Measurements from ENCODE around the gene PRTFDC1.

DNA sequence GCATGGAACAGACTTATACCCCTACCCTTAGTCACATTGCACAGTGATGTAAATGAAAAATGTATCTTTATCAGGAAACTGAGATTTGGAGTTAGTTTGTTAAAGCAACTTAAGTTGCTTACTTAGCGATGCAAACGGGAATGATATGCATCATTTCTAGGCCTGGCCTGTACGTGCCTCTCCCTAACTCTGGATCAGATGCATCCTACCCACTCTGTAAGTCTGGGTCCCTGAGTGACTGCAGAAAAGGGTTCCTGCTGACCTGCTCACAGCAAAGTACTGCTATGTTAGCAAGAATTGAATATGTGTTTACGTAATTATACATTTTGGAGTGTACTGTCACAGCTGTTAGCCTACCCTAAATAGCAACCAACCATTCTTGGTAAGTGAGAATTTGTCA is 30.7 kb upstream of the PRTFDC1 start:
- TF ChIP-seq, protein P1, sequence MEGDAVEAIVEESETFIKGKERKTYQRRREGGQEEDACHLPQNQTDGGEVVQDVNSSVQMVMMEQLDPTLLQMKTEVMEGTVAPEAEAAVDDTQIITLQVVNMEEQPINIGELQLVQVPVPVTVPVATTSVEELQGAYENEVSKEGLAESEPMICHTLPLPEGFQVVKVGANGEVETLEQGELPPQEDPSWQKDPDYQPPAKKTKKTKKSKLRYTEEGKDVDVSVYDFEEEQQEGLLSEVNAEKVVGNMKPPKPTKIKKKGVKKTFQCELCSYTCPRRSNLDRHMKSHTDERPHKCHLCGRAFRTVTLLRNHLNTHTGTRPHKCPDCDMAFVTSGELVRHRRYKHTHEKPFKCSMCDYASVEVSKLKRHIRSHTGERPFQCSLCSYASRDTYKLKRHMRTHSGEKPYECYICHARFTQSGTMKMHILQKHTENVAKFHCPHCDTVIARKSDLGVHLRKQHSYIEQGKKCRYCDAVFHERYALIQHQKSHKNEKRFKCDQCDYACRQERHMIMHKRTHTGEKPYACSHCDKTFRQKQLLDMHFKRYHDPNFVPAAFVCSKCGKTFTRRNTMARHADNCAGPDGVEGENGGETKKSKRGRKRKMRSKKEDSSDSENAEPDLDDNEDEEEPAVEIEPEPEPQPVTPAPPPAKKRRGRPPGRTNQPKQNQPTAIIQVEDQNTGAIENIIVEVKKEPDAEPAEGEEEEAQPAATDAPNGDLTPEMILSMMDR (IDR thresholded peaks at IDR 0.05): no peak
- no peak for TF ChIP-seq POLR2A (IDR thresholded peaks at IDR 0.05)

All from heart left ventricle (tissue), 13 donors.